Measurements from ENCODE around the gene B3GALT2. TPM values are rescaled to one million over a fixed set of nuclear protein-coding genes. Genes with fewer than 3 reads are reported as not detected.

B3GALT2 gene
- total and polyA plus RNA-seq, 2 of the 13 experiments (the other 11 are each of a cell fraction or from before 2014, with no cell fraction given): not detected

GRCh38 chr1:193156117-193156821 is 30.1 kb downstream of the B3GALT2 start:
- H3K79me2 ChIP-seq (ENCODE audit: insufficient read depth, low read length): peaks cover 6% of the 10 kb centered on the region
- in situ Hi-C loops (cut with HindIII; ENCODE audit: extremely low pct_ligation_motif_present, low pct_unique_long_range_greater_than_20kb): no loop called here
- no peaks in the 10 kb centered on the region; the same call in 1 of the 2 replicates for H4K20me1 ChIP-seq (ENCODE audit: insufficient read depth, low read length)
- no peak overlapping the region for H3K4me3 ChIP-seq (replicated peaks in 1 of 3; ENCODE audit: insufficient read depth in 1 of 3, low read depth in 2 of 3, low read length in 3 of 3)
- intact Hi-C loops (cut with micrococcal nuclease; ENCODE audit: unreplicated experiment): no loop called here
- no peak for ATAC-seq
- DNase-seq (ENCODE audit: low spot score): no peak
- H3K4me1 ChIP-seq (ENCODE audit: insufficient read depth, low read length): peaks cover 20% of the 10 kb centered on the region
- ChIA-PET POLR2A (no interaction called here), CTCF (ENCODE audit: low intra/inter-chr PET ratio, low total read pairs) (no interaction called here)
- no peak for FAIRE-seq
- H3K36me3 ChIP-seq (replicated peaks in 1 of 2; ENCODE audit: control insufficient read depth in 1 of 2, insufficient read depth in 2 of 2, low read length in 2 of 2): peaks cover 2 to 21% of the 10 kb centered on the region in 2 experiments; a peak in 3 of 5 replicates
- H3K27me3 ChIP-seq (ENCODE audit: control insufficient read depth in 1 of 2, insufficient read depth in 2 of 2, low read length in 2 of 2): no peaks in the 10 kb centered on the region
- no TSS peak for BruUV-seq (replicated peaks)
- WGBS (ENCODE audit: low lambda C conversion rate): 68% methylated on average over 3 of the region's 3 CpGs
- H2AFZ ChIP-seq (ENCODE audit: low read length): no peak overlapping the region
- H3K9me3 ChIP-seq (ENCODE audit: low read length): no peaks in the 10 kb centered on the region
- H3K9ac ChIP-seq (ENCODE audit: insufficient read depth, low read depth, low read length): no peak overlapping the region
- H3K27ac ChIP-seq (ENCODE audit: extremely low read length, insufficient read depth, low read length): no peak overlapping the region
- H3K4me2 ChIP-seq (ENCODE audit: low read depth, low read length): no peak overlapping the region
- TF ChIP-seq SETDB1 (CRISPR knock-in tag; IDR thresholded peaks at IDR 0.05; ENCODE audit: borderline replicate concordance): no peak
- no peak for TF ChIP-seq ZSCAN20 (CRISPR knock-in tag; IDR thresholded peaks at IDR 0.05; ENCODE audit: borderline replicate concordance)
- TF ChIP-seq FOSL2 (CRISPR knock-in tag; IDR thresholded peaks at IDR 0.05): no peak
- no peak for TF ChIP-seq ZNF772 (CRISPR knock-in tag; IDR thresholded peaks at IDR 0.05)
- TF ChIP-seq HNRNPL (IDR thresholded peaks at IDR 0.05; ENCODE audit: low read depth, low read length): no peak
- no peak for TF ChIP-seq ZNF552 (CRISPR knock-in tag; IDR thresholded peaks at IDR 0.05; ENCODE audit: borderline replicate concordance)
- TF ChIP-seq TBL1XR1 (IDR thresholded peaks at IDR 0.05; ENCODE audit: borderline replicate concordance, low read length, partially characterized antibody): no peak
- TF ChIP-seq ZNF800 (CRISPR knock-in tag; IDR thresholded peaks at IDR 0.05): no peak
- no peak for TF ChIP-seq JUND (CRISPR knock-in tag; IDR thresholded peaks at IDR 0.05)
- TF ChIP-seq ZSCAN21 (CRISPR knock-in tag; IDR thresholded peaks at IDR 0.05; ENCODE audit: borderline replicate concordance): no peak
- no peak for TF ChIP-seq ZZZ3 (CRISPR knock-in tag; IDR thresholded peaks at IDR 0.05; ENCODE audit: borderline replicate concordance)
- TF ChIP-seq ZNF784 (CRISPR knock-in tag; IDR thresholded peaks at IDR 0.05; ENCODE audit: borderline replicate concordance): no peak
- no peak for TF ChIP-seq ZNF629 (CRISPR knock-in tag; conservative IDR thresholded peaks at IDR 0.05)
- TF ChIP-seq ZNF142 (CRISPR knock-in tag; IDR thresholded peaks at IDR 0.05): no peak
- TF ChIP-seq ZNF441 (CRISPR knock-in tag; IDR thresholded peaks at IDR 0.05; ENCODE audit: borderline replicate concordance): no peak
- TF ChIP-seq ZNF557 (CRISPR knock-in tag; IDR thresholded peaks at IDR 0.05): no peak

Measured in HepG2 (cell line).